Middle frontal gyrus (tissue), 1 donor: ENCODE measurements around the gene PLEKHJ1.
"Not testable (repeated sequence)": the region's sequence is repeated elsewhere in the genome, so short reads cannot be mapped to it uniquely, and the experiment has no call there.

Source experiments
- DNase-seq: peaks from one replicate; pipeline ENCODE4 v3.0.0-alpha.2; 2015; ENCODE audit warnings: low spot score; ENCODE audit errors: extremely low spot score

Gene PLEKHJ1, protein sequence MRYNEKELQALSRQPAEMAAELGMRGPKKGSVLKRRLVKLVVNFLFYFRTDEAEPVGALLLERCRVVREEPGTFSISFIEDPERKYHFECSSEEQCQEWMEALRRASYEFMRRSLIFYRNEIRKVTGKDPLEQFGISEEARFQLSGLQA

DNA sequence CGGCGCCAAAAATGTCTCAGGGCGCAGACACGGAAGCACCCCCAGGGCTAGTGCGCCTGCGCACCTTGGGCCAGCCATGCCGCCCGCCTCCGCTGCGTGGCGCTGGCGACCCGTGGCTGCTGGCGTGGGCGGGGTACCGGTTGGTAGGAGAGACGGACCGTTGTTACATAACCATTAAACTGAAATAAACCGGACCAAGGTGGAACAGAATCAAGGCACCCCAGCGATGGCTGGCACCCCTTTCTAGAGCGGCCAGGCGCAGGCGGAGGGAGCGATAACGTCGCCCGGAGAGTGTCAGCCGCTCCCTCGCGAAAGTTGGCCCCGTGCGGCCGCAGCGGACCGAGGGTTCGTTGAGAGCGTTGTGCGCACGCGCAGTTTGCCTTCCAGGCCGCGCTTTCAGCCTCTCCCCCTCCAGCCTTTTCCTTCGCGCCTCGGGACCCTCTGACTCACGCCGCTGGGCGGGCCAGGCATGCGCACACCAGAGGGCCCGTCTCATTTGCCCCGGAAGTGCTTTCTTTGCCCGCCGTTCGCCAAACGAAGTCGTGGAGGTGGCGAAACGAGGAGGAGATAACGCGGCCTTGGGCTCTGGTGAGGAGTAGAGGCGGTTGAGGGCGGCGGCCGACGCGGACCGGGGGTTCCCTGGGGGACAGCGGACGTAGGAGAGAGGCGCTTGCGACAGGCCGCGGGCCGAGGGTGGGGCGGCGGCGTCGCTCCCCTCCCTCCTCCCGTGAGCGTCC, at the start of gene PLEKHJ1, which contains the start of gene SF3A2:
Gene PLEKHJ1, minus strand, starts transcription at position 16 of the 737 bp plus-strand sequence. CDS start 81 bp downstream, outside the sequence.
Gene SF3A2, plus strand, starts transcription at position 511 of the 737 bp plus-strand sequence. CDS start 6,595 bp downstream, outside the sequence.
- peak; percentile 95 for DNase-seq

DNA sequence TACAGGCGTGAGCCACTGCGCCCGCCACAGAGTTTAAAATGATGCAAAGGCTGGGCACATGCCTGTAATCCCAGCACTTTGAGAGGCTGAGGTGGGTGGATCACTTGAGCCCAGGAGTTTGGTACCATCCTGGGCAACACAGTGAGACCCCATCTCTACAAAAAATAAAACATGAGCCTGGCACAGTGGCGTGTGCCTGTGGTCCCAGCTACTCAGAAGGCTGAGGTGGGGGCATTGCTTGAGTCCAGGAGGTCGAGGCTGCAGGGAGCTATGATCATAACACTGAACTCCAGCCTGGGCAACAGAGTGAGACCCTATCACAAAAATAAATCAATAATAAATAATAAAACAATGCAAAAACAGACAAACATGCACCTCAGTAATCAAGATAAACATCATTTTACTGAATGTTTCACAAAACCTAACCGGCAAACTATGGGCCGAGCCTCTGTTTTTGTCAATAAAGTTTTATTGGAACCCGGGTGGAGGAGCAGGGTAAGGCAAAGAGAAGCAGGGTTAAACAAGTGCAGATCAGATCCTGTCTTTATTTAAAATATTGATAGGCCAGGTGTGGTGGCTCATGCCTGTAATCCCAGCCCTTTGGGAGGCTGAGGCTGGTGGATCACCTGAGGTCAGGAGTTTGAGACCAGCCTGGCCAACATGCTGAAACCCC, 47.8 kb upstream of the PLEKHJ1 start:
- DNase-seq: no peak

GRCh38 chr19:2282862-2283237, 46.7 kb upstream of the PLEKHJ1 start:
- DNase-seq: no peak

DNA sequence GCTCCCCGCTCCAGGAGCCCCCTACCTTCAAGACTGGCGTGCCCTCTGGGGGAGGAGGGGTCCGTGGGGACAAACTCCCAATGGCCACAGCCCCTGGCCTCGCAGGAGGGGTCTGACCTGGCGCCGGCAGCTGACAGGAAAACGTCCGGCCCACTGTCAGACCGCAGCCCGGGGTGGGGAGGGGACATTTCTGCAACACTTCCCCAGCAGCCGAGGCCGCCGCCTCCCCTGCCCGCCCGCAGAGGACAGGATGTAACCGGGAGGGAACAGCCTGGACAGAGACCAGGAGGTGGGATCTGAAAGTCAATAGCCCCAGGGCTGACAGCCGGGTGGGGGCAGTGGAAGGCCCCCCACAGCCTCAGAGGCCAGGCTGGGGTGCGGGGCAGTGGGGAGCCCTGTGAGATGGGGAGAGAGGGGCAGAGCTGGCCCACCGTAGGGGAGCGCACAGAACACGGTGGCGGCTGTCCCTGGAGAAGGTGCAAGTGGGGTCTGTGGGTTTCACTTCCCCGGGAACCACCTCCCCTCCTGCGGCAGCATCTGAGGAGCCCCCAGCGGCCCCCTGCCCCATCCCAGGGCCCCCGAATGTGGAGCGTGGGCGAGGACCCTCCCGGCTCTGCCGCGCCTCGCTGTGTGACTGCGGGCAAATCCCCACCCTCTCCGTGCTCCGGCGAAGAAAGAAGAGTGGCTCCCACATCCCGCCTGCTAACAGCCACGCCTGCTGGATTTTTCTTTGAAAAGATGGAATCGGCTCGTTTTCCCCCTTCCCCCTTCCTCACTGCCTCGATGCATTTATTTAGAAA, 46.1 kb upstream of the PLEKHJ1 start, which contains the start of gene PEAK3:
Gene PEAK3, minus strand, starts transcription at position 114 of the 800 bp plus-strand sequence. CDS start 1,244 bp downstream, outside the sequence.
- no peak for DNase-seq

DNA sequence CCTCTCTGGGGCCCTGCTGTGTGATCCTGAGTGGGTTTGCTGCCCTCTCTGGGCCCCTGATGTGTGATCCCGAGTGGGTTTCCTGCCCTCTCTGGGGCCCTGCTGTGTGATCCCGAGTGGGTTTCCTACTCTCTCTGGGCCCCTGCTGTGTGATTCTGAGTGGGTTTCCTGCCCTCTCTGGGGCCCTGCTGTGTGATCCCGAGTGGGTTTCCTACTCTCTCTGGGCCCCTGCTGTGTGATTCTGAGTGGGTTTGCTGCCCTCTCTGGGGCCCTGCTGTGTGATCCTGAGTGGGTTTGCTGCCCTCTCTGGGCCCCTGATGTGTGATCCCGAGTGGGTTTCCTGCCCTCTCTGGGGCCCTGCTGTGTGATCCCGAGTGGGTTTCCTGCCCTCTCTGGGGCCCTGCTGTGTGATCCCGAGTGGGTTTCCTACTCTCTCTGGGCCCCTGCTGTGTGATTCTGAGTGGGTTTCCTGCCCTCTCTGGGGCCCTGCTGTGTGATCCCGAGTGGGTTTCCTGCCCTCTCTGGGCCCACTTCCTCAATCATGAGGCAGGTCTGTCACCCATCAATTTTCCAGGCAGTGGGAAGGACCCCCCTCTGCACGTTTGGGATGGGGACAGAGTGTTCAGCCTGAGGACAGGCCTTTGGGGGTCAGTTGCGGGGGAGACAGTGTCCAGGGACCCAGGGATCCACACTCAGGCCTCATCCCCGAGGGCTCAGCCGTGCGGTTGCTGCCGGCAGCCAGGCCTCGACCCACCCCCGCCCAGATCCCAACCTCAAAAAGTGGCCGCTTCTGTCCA, 45.3 kb upstream of the PLEKHJ1 start:
- not testable (repeated sequence) for DNase-seq

DNA sequence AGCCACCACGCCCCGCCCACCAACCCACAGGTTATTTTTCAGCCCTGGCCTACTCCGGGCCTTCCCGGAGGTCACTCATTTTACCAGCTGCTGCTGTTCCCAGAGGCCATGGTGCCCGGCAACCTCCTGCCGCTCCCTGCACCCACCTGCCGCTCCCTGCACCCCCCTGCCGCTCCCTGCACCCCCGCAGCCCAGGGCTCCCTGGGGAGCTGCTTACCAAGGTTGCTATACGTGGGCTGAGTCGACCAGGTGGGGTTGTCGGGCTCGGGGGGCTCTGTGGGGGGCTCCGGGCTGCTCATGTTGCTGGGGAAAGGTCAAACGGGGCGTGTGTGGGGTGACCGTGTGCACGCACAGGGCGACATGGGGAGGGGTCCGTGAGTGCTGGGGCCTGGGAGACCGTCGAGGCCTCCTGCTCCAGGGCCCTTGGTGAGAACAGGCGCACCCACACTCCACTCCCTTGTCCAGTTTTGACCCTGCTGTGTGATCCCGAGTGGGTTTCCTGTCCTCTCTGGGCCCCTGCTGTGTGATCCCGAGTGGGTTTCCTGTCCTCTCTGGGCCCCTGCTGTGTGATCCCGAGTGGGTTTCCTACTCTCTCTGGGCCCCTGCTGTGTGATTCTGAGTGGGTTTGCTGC, 44.6 kb upstream of the PLEKHJ1 start:
- DNase-seq: no peak

DNA sequence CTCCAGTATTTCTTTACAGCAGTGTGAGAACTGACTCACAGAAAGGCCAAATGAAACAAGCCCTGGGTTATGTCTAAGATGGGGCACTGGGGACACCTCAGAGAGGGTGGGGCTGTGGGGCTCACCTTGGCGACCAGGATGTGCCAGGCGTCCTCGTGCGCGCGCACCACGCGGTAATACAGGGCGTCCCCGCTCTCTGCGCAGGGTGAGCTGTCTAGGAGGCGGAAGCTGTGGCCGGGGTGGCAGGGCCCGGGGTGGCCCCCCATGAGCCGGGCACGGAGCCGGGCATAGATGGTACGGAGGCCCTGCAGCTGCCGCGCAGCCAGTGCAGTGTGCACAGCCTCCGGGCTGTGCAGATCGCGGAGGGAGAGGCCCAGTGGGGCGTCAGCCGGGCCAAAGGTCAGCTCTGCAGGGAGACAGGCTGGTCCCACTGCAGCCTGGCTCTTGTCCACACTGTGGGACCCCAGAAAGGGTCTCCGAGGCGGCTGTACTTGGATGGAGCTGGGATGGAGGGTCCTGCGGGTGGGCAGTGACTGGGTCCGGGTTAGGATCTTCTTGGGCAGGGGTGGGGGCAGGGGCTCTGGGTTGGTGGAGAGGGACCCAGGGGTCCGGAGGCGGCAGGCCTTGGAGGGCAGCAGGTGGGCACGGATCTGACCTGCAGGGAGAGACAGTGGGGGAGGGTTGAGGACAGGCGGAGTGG, 42.5 kb upstream of the PLEKHJ1 start:
- DNase-seq: no peak

- no peak for DNase-seq
Observed at GRCh38 chr19:2277138-2277537, 41.0 kb upstream of the PLEKHJ1 start.

DNA sequence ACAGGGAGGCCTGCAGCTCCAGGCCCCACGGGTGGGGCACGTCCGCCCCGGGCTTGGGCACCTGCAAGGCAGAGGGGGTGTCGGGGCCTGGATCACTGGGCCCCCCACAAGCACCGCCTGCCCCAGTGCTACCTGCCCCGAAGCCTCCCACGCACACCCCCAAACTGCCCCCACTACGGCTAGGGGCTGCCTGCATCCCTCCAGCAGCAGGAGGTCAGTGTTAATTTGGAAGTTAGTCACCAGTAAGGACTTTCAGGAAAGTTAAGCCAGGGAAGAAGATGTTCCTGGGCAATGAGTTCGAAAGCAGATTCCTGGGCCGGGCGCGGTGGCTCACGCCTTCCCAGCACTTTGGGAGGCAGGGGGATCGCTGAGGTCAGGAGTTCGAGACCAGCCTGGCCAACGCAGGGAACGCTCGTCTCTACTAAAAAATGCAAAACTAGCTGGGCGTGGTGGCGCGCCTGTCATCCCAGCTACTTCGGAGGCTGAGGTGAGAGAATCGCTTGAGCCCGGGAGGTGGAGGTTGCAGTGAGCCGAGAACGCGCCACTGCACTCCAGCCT, 40.4 kb upstream of the PLEKHJ1 start:
- DNase-seq: no peak

GRCh38 chr19:2275588-2276428, 39.7 kb upstream of the PLEKHJ1 start:
- no peak for DNase-seq

DNA sequence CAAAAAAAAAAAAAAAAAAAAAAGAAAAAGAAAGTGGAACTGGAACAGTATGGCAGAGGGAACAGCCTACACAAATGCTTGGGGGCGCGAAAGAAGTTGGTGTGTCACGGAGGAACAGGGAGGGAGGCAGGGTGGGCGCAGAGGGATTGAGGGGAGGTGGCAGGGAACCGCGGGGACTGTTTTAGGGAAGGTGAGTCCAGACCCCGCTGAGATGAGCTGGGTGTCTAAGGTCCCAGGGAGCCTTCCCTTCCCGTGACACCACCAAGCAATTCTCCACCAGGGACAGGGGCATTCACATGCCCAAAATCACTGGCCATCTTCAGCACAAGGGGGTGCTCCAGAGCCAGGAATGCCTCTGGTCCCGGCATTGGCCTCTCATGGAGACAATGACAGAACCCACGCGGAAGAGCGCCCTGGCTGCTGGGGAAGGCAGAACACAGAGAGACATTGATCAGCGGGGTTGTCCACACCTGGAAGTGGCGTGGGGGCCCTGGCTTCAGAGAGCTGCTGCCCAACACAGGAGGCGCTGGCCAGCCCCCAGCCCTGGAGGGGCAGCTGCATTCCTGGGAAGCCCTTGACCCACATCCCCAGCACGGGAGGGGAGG, 38.9 kb upstream of the PLEKHJ1 start:
- DNase-seq: peak; percentile 78

DNA sequence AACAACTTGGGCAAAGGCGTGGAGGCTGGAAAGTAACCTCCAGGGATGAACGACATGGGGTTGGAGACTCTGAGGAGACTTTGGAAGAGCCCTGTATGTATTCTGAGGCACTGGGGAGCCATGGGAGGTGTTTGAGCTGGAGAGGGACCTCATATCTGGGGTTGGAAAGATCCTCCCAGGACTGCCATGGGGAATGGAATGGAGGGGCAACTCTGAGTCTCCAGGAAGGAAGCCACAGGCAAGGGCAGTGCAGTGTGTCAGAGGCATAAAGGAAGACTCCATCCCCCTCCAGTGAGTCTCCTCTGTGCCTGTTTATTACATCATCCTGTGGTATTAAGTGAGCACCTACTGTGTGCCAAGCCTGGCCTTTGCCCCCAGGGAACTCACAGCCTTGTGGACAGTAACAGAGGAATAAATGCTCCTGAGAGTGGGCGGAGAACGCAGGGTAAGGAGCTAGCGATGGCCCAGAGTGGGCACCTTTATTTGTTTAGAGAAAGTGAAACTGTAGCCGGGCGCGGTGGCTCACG, 38.1 kb upstream of the PLEKHJ1 start:
- no peak for DNase-seq

- DNase-seq: no peak
Observed at GRCh38 chr19:2273356-2274184, 37.4 kb upstream of the PLEKHJ1 start.

- no peak for DNase-seq
Observed at GRCh38 chr19:2271234-2272103, 35.3 kb upstream of the PLEKHJ1 start.

DNA sequence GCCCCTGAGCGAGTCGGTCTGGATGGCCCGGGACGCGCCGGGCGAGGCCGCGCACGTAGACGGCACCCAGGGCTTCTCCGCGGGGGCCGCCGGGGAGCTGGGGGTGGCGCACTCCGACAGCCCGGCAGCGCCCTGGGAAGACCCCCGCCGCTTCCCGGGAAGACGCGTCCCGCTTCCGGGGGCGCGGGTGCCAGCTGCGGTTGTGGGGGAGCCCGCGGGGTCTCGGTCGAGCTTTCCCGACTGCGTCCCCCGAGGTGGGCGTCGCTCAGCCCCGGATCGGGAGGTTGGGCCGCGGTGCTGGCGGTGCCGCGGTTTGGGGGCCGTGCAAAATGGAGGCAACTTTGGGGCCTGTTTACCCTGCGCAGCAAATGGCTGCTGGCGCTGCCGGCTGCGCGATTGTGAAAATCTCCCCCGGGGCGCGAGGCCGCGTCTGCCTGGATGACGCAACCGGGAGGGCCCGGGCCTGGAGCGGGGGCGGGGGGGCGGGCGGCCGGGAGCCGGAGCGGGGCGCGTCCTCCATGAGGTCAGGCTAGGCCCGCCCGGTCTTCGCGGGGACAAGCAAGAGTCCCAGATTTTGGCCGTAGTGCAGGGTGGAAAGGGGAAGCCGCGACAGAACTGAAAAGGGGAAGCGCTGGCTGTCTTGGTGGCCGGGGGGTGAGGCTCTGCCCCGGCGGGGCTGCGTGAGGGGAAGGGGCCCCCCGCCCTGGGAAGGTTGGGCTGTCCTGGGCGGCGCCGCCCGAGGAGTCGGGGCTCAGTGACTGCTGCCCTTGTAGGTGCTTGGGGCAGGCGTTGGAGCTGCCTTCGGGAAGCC, 34.5 kb upstream of the PLEKHJ1 start:
- DNase-seq: peak; percentile 48
